22Rv1 (cell line): ENCODE measurements around the gene FASTK.

Experiments
- CTCF ChIP-seq: fragments of 450-650 bp; IDR thresholded peaks from 2 replicates; pipeline ENCODE4 v1.5.1; 2017; ENCODE audit warnings: mild to moderate bottlenecking
- ZFX ChIP-seq: fragments of 450-650 bp; IDR thresholded peaks from 2 replicates; pipeline ENCODE4 v1.6.1; 2017; ENCODE audit warnings: antibody characterized with exemption, borderline replicate concordance

GRCh38 chr7:151048911-151049463 is 31.6 kb downstream of the FASTK start:
- no peak for TF ChIP-seq CTCF
- no peak for TF ChIP-seq ZFX
